ENCODE data around the gene RMND5B.
A peak's percentile ranks its signal among the peaks of the same experiment; 100 is the strongest.

The RMND5B gene

DNA sequence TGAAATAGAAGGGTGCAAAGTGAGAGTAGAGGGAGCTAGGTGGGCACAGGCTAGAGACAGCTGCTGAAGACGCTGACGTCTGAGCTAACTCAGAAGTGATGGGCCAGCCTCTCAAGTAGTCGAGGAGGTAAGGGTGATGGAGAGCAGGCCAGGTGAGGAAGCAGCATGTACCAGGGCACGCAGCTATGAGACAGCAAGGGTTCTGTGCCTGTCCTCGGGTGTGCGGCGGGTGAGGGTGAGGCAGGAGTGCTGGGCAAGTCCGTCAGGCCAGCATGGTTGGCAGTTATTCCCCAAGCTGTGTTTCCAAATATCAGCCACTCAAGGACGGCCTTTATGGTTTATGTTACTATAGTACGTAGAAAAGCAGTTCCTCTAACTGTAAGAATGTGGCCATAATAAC lies 6.2 kb downstream of the RMND5B start:
- DNase-seq: no peak

GRCh38 chr5:178137991-178138390 lies 7.2 kb downstream of the RMND5B start:
- DNase-seq: no peak

DNA sequence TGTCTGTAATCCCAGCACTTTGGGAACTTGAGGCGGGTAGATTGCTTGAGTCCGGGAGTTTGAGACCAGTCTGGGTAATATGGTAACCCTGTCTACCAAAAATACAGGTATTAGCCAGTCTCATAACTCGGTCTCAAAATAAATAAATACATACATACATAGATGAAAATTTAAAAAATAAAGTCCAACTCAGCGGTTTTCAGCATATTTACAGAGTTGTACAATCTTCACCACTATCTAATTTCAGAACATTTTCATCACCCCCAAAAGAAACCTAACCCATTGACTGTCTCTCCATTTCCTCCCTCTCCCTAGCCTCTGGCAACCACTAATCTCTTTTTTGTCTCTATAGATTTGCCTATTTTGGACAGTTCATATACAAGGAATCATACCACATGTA lies 10.7 kb downstream of the RMND5B start:
- no peak for DNase-seq

DNA sequence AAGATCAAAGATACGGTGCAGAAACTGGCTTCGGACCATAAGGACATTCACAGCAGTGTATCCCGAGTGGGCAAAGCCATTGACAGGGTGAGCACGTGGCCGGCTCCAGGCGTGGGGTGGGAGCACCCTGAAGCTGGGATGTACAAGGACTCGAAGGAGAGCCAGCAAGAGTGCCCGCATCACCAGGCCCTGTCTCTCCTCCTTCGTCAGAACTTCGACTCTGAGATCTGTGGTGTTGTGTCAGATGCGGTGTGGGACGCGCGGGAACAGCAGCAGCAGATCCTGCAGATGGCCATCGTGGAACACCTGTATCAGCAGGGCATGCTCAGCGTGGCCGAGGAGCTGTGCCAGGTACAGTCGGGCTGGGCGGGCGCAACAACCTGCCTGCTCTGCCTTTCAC lies 11.8 kb downstream of the RMND5B start:
- DNase-seq: no peak

GRCh38 chr5:178143246-178143645 lies 12.4 kb downstream of the RMND5B start:
- DNase-seq: no peak

DNA sequence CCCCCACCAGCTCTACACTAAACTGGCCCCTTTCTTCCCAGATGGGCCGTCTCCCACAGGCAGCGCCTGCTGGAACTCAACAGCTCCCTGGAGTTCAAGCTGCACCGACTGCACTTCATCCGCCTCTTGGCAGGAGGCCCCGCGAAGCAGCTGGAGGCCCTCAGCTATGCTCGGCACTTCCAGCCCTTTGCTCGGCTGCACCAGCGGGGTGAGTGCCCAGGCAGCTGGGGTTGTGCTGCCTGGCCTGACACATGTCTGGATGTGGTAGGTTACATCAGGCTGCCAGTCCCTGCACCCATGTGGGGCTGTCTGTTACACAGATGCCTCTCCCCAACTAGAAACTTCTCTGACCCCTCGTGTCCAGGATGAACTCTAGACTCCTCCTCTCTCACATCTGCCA lies 13.1 kb downstream of the RMND5B start:
- DNase-seq: no peak

DNA sequence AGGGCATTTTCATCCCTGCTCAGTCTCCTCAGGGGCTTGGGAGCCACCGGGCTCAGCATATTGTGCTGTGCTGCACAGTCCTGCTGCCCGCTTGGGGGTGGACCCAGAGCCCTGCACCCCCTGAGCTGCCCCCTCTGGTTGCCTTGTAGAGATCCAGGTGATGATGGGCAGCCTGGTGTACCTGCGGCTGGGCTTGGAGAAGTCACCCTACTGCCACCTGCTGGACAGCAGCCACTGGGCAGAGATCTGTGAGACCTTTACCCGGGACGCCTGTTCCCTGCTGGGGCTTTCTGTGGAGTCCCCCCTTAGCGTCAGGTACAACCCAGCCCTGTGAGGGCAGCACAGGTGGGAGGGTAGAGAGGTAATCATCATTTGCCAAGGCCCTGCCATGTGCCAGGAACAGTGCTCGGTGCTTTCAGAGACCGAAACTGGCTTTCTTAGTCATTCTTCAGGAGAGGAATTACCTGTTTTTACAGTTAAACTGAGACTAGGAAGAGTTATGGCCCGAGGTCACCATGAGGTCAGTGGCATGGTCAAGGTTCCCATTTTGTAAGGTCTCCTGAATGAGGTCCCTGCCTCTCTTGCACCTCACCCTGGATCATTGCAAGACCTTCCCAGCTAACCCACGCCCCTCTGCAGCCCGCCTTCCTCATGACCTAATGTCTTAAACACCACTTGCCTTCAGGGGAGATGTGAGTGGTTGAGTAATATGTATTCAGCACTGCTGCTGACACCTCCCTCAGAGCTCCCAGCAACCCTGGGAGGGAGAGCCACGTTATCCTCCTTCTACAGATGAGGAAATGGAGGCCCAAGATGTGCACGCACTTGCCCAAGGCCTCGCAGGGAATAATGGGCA lies 15.4 kb downstream of the RMND5B start:
- peak; percentile 70 for DNase-seq

GRCh38 chr5:178147406-178147805 lies 16.6 kb downstream of the RMND5B start:
- DNase-seq: no peak

DNA sequence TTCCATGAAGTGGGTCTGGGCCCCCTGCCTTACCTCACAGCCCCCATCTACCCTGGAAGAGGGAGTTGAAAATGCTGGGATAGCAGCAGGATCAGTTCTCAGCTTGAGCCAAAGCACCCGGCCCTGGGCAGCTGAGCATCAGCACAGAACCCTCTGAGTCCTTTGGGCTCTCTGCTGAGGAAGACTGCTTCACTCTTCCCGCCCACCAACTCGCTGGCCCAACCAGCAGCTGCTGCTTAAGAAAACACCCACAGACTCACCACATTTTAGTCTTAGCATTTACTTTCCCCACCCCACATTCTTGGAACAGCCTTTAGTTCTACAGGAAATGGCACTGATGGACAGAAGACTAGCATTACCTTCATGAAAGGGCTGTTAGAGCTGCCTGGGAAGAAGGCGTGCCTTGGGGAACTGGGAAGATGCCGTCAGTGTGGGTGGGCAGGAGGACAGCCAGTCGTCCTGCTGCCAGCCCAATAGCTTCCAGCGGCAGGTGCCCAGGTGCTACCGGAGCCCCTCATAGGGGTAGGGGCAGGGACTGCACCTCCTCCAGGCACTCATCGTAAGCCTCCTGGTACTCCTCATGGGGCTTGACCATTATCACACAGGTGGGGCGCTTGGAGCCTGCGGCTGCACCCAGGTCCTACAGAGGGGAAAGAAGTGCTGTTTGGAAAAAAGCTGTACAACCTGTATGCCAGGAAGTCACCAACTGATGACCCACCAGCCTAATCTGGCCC lies 18.6 kb downstream of the RMND5B start:
- no peak for DNase-seq

GRCh38 chr5:178150977-178151734 lies 20.3 kb downstream of the RMND5B start:
- no peak for DNase-seq

- no peak for DNase-seq
Observed at GRCh38 chr5:178152491-178153444, 22.0 kb downstream of the RMND5B start.

- peak; percentile 96 for DNase-seq
Observed at GRCh38 chr5:178153530-178154340, 22.9 kb downstream of the RMND5B start, which contains the start of gene NHP2. TSS of gene NHP2 (minus strand) at chr5:178153885. CDS start at chr5:178153817, 68 bp downstream.

DNA sequence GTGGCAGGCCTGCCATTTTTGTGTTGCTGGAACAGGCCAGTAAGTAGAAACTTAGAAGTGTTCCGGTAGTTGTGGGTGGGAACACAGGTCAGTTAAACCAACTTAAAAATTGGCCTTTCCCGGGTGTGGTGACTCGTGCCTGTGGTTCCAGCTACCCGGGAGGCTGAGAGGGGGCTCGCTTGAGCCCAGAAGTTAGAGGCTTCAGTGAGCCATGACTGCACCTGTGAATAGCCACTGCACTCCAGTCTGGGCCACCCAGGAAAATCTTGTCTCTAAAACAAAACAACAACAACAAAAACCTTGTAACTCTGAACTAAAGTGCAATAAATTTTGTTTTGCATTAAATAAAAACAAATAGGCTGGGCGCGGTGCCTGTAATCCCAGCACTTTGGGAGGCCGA lies 24.3 kb downstream of the RMND5B start:
- no peak for DNase-seq

GRCh38 chr5:178160176-178160575 lies 29.4 kb downstream of the RMND5B start:
- DNase-seq: no peak

DNA sequence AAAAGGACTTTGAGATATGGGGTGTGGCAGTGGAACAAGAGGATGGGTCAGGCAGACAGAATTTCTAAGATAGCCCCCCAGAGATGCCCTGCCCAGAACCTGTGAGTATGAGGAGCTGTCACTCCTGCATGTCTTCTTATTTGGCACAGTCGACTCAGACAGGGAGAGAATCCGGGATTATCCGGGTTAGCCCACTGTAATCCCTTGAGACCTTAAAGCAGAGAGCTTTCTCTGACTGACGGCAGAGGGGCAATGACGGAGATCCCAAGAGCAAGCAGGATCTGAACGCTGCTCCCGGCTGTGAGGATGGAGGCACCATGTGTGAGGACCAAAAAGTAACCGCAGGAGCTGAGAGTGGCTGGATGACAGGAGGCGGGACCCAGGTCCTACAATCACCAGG lies 31.7 kb downstream of the RMND5B start:
- no peak for DNase-seq

GRCh38 chr5:178163772-178164735 lies 33.2 kb downstream of the RMND5B start:
- DNase-seq: peak; percentile 95

GRCh38 chr5:178165581-178165980 lies 34.8 kb downstream of the RMND5B start:
- no peak for DNase-seq

GRCh38 chr5:178170455-178170854 lies 39.6 kb downstream of the RMND5B start:
- DNase-seq: no peak

DNA sequence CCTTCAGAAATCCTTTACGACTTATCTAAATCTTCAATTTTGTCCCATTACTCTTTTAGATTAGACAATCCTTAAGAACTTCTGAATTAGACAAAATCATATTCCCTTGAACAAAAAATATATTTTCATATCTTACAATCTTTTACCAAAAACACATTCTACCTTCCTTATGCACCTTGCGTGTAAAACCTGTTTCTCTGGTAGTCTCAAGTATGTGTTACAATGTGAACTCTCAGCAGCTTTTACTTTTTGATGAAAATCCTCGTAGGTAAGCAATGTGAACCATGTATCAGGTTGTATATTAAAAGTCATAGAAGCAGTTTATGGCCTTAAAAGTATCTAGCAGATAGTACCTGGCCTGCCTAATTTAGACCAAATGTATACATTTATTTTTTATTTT lies 43.6 kb downstream of the RMND5B start:
- DNase-seq: no peak

DNA sequence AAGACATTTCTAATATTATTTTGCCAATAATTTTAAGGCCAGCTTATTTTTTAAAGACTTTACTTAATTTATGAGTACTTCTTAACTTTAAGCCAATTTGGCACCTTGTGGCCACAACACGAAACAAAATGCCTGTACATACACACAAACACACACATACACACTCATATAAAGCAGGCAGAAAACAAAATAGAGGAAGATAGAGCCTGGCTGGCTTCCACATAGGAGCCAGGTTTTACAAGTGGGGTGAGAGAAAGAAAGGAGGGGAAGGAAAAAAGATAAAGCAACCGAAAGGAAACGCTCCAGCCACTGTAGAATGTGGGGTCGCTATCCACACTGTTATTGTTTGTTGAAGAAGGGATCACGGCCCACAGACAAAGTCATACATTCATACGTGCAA lies 46.0 kb downstream of the RMND5B start:
- no peak for DNase-seq

Measured in T-helper 9 cell (primary cell).